ENCODE data around the gene FAM131C.

The FAM131C gene

GRCh38 chr1:16071614-16072013 is 1.8 kb downstream of the FAM131C start:
- Histone ChIP-seq H3K4me3 (ENCODE audit: low read length in 2 of 2) (no peak overlapping the region), H2BK12ac (ENCODE audit: low read length) (no peak overlapping the region), H2BK120ac (ENCODE audit: low read depth, low read length) (peak overlapping the region; percentile 8), H2AK5ac (ENCODE audit: low read depth, low read length) (peak overlapping the region; percentile 25), H3K9ac (ENCODE audit: low read depth, low read length, poor library complexity) (no peak overlapping the region), H3K9me3 (replicated peaks in 1 of 2; ENCODE audit: control insufficient read depth in 2 of 2, insufficient read depth in 1 of 2, low read depth in 1 of 2, low read length in 2 of 2) (peaks cover 0 to 2% of the 10 kb centered on the region in 2 donors), H4K91ac (ENCODE audit: low read depth, low read length, poor library complexity) (no peak overlapping the region), H4K8ac (ENCODE audit: low read depth, low read length) (no peak overlapping the region), H3K27me3 (ENCODE audit: control insufficient read depth in 3 of 3, insufficient read depth in 3 of 3, low read depth in 1 of 3, low read length in 3 of 3) (peaks cover 0 to 46% (median 8%) of the 10 kb centered on the region in 3 experiments), H3K27ac (replicated peaks; ENCODE audit: low read length) (no peak overlapping the region), H2AFZ (ENCODE audit: low read length) (no peak overlapping the region), H2BK5ac (ENCODE audit: low read length) (no peak overlapping the region), H3K4me2 (ENCODE audit: insufficient read depth, low read length, poor library complexity, severe bottlenecking) (no peak overlapping the region), H3K4me1 (ENCODE audit: control insufficient read depth in 2 of 2, insufficient read depth in 1 of 2, low read depth in 1 of 2, low read length in 2 of 2) (peaks cover 24 to 31% of the 10 kb centered on the region in 2 donors), H3K4ac (ENCODE audit: low read length) (no peak overlapping the region), H3K36me3 (replicated peaks in 1 of 2; ENCODE audit: control insufficient read depth in 2 of 2, insufficient read depth in 2 of 2, low read length in 2 of 2) (no peaks in the 10 kb centered on the region), H3K18ac (ENCODE audit: low read length) (no peak overlapping the region), H3K79me1 (ENCODE audit: low read depth, low read length) (no peaks in the 10 kb centered on the region), H3K14ac (ENCODE audit: low read length) (no peak overlapping the region), H2BK15ac (ENCODE audit: low read length) (no peak overlapping the region), H3K23ac (ENCODE audit: low read depth, low read length, poor library complexity) (no peak overlapping the region)
- DNase-seq (ENCODE audit: low spot score), result no peak
- no CpG with 5 or more reads among the region's 6 CpGs for WGBS, 2 donors (ENCODE audit: extremely low coverage in 2 of 2, insufficient read length in 2 of 2, insufficient replicate concordance in 1 of 2)

GRCh38 chr1:16070640-16071355 is 2.7 kb downstream of the FAM131C start:
- no peak overlapping the region for H3K18ac ChIP-seq (ENCODE audit: low read length)
- H3K14ac ChIP-seq (ENCODE audit: low read length), result peak overlapping the region; percentile 9
- H2AFZ ChIP-seq (ENCODE audit: low read length), result no peak overlapping the region
- no CpG with 5 or more reads among the region's 9 CpGs for WGBS, 2 donors (ENCODE audit: extremely low coverage in 2 of 2, insufficient read length in 2 of 2, insufficient replicate concordance in 1 of 2)
- peaks cover 0 to 41% (median 6%) of the 10 kb centered on the region in 3 experiments for H3K27me3 ChIP-seq (ENCODE audit: control insufficient read depth in 3 of 3, insufficient read depth in 3 of 3, low read depth in 1 of 3, low read length in 3 of 3)
- no peak overlapping the region for H4K91ac ChIP-seq (ENCODE audit: low read depth, low read length, poor library complexity)
- peaks cover 25 to 31% of the 10 kb centered on the region in 2 donors for H3K4me1 ChIP-seq (ENCODE audit: control insufficient read depth in 2 of 2, insufficient read depth in 1 of 2, low read depth in 1 of 2, low read length in 2 of 2)
- no peak overlapping the region for H3K9ac ChIP-seq (ENCODE audit: low read depth, low read length, poor library complexity)
- no peak overlapping the region for H3K4me2 ChIP-seq (ENCODE audit: insufficient read depth, low read length, poor library complexity, severe bottlenecking)
- no peaks in the 10 kb centered on the region for H3K79me1 ChIP-seq (ENCODE audit: low read depth, low read length)
- peaks cover 0 to 2% of the 10 kb centered on the region in 2 donors for H3K9me3 ChIP-seq (replicated peaks in 1 of 2; ENCODE audit: control insufficient read depth in 2 of 2, insufficient read depth in 1 of 2, low read depth in 1 of 2, low read length in 2 of 2)
- no peak overlapping the region for H3K4ac ChIP-seq (ENCODE audit: low read length)
- no peak overlapping the region for H3K27ac ChIP-seq (replicated peaks; ENCODE audit: low read length)
- H2BK12ac ChIP-seq (ENCODE audit: low read length), result no peak overlapping the region
- DNase-seq (ENCODE audit: low spot score), result no peak
- H3K4me3 ChIP-seq (ENCODE audit: low read length in 2 of 2), result no peak overlapping the region
- H3K36me3 ChIP-seq (replicated peaks in 1 of 2; ENCODE audit: control insufficient read depth in 2 of 2, insufficient read depth in 2 of 2, low read length in 2 of 2), result no peaks in the 10 kb centered on the region
- no peak overlapping the region for H2BK15ac ChIP-seq (ENCODE audit: low read length)
- no peak overlapping the region for H4K8ac ChIP-seq (ENCODE audit: low read depth, low read length)
- no peak overlapping the region for H3K23ac ChIP-seq (ENCODE audit: low read depth, low read length, poor library complexity)
- no peak overlapping the region for H2BK5ac ChIP-seq (ENCODE audit: low read length)
- peak overlapping the region; percentile 24 for H2AK5ac ChIP-seq (ENCODE audit: low read depth, low read length)
- H2BK120ac ChIP-seq (ENCODE audit: low read depth, low read length), result no peak overlapping the region

- Histone ChIP-seq H2BK12ac (ENCODE audit: low read length) (peak overlapping the region; percentile 33), H3K4ac (ENCODE audit: low read length) (no peak overlapping the region), H3K4me1 (ENCODE audit: control insufficient read depth in 2 of 2, insufficient read depth in 1 of 2, low read depth in 1 of 2, low read length in 2 of 2) (peaks cover 34 to 41% of the 10 kb centered on the region in 2 donors), H2AFZ (ENCODE audit: low read length) (peak overlapping the region; percentile 12), H2BK15ac (ENCODE audit: low read length) (peak overlapping the region; percentile 13), H3K14ac (ENCODE audit: low read length) (no peak overlapping the region), H2AK5ac (ENCODE audit: low read depth, low read length) (peak overlapping the region; percentile 42), H3K4me3 (ENCODE audit: low read length in 2 of 2) (no peak overlapping the region), H4K8ac (ENCODE audit: low read depth, low read length) (no peak overlapping the region), H3K27me3 (ENCODE audit: control insufficient read depth in 3 of 3, insufficient read depth in 3 of 3, low read depth in 1 of 3, low read length in 3 of 3) (peaks cover 0 to 39% (median 0%) of the 10 kb centered on the region in 3 experiments), H3K27ac (replicated peaks; ENCODE audit: low read length) (no peak overlapping the region), H4K91ac (ENCODE audit: low read depth, low read length, poor library complexity) (no peak overlapping the region), H3K79me1 (ENCODE audit: low read depth, low read length) (no peaks in the 10 kb centered on the region), H2BK120ac (ENCODE audit: low read depth, low read length) (no peak overlapping the region), H3K36me3 (replicated peaks in 1 of 2; ENCODE audit: control insufficient read depth in 2 of 2, insufficient read depth in 2 of 2, low read length in 2 of 2) (no peaks in the 10 kb centered on the region), H3K23ac (ENCODE audit: low read depth, low read length, poor library complexity) (no peak overlapping the region), H3K9me3 (replicated peaks in 1 of 2; ENCODE audit: control insufficient read depth in 2 of 2, insufficient read depth in 1 of 2, low read depth in 1 of 2, low read length in 2 of 2) (no peaks in the 10 kb centered on the region), H3K9ac (ENCODE audit: low read depth, low read length, poor library complexity) (no peak overlapping the region), H2BK5ac (ENCODE audit: low read length) (peak overlapping the region; percentile 16), H3K4me2 (ENCODE audit: insufficient read depth, low read length, poor library complexity, severe bottlenecking) (no peak overlapping the region), H3K18ac (ENCODE audit: low read length) (peak overlapping the region; percentile 68)
- no CpG with 5 or more reads among the region's 11 CpGs for WGBS, 2 donors (ENCODE audit: extremely low coverage in 2 of 2, insufficient read length in 2 of 2, insufficient replicate concordance in 1 of 2)
- no peak for DNase-seq (ENCODE audit: low spot score)
Measured at GRCh38 chr1:16068356-16069270, 4.8 kb downstream of the FAM131C start.

- no peak overlapping the region for H3K27ac ChIP-seq (replicated peaks; ENCODE audit: low read length)
- H4K8ac ChIP-seq (ENCODE audit: low read depth, low read length), result no peak overlapping the region
- H3K79me1 ChIP-seq (ENCODE audit: low read depth, low read length), result no peaks in the 10 kb centered on the region
- no CpG with 5 or more reads among the region's 13 CpGs for WGBS, 2 donors (ENCODE audit: extremely low coverage in 2 of 2, insufficient read length in 2 of 2, insufficient replicate concordance in 1 of 2)
- H2AFZ ChIP-seq (ENCODE audit: low read length), result peak overlapping the region; percentile 12
- H2AK5ac ChIP-seq (ENCODE audit: low read depth, low read length), result peak overlapping the region; percentile 42
- H3K23ac ChIP-seq (ENCODE audit: low read depth, low read length, poor library complexity), result no peak overlapping the region
- H2BK120ac ChIP-seq (ENCODE audit: low read depth, low read length), result no peak overlapping the region
- peak overlapping the region; percentile 33 for H2BK12ac ChIP-seq (ENCODE audit: low read length)
- H3K4me2 ChIP-seq (ENCODE audit: insufficient read depth, low read length, poor library complexity, severe bottlenecking), result no peak overlapping the region
- H3K9ac ChIP-seq (ENCODE audit: low read depth, low read length, poor library complexity), result no peak overlapping the region
- H3K36me3 ChIP-seq (replicated peaks in 1 of 2; ENCODE audit: control insufficient read depth in 2 of 2, insufficient read depth in 2 of 2, low read length in 2 of 2), result no peaks in the 10 kb centered on the region
- no peak for DNase-seq (ENCODE audit: low spot score)
- peak overlapping the region; percentile 13 for H2BK15ac ChIP-seq (ENCODE audit: low read length)
- no peak overlapping the region for H4K91ac ChIP-seq (ENCODE audit: low read depth, low read length, poor library complexity)
- H3K18ac ChIP-seq (ENCODE audit: low read length), result peak overlapping the region; percentile 68
- peaks cover 32 to 41% of the 10 kb centered on the region in 2 donors for H3K4me1 ChIP-seq (ENCODE audit: control insufficient read depth in 2 of 2, insufficient read depth in 1 of 2, low read depth in 1 of 2, low read length in 2 of 2)
- peak overlapping the region; percentile 16 for H2BK5ac ChIP-seq (ENCODE audit: low read length)
- H3K4ac ChIP-seq (ENCODE audit: low read length), result no peak overlapping the region
- H3K9me3 ChIP-seq (replicated peaks in 1 of 2; ENCODE audit: control insufficient read depth in 2 of 2, insufficient read depth in 1 of 2, low read depth in 1 of 2, low read length in 2 of 2), result no peaks in the 10 kb centered on the region
- no peak overlapping the region for H3K14ac ChIP-seq (ENCODE audit: low read length)
- no peak overlapping the region for H3K4me3 ChIP-seq (ENCODE audit: low read length in 2 of 2)
- H3K27me3 ChIP-seq (ENCODE audit: control insufficient read depth in 3 of 3, insufficient read depth in 3 of 3, low read depth in 1 of 3, low read length in 3 of 3), result peaks cover 0 to 41% (median 0%) of the 10 kb centered on the region in 3 experiments
Measured at GRCh38 chr1:16067933-16068332, 5.5 kb downstream of the FAM131C start.

All from neuronal stem cell (in vitro differentiated cells).